Gastrocnemius medialis (tissue), 4 donors: Measurements from ENCODE around the gene GLRA1.

Source experiments
- POLR2A ChIP-seq, 2 donors: fragments of 450-650 bp; IDR thresholded peaks; one replicate each; pipeline ENCODE4 v1.6.1; 2017; ENCODE audit warnings: antibody characterized with exemption in 2 of 2, mild to moderate bottlenecking in 2 of 2, moderate library complexity in 2 of 2
- TF ChIP-seq, protein P1 (sequence below), 5 experiments: fragments of 450-650 bp in 3 of 5; fragments of 200-600 bp in 2 of 5; sonication (generic) in 2 of 5; IDR thresholded peaks in 4 of 5; conservative IDR thresholded peaks in 1 of 5; 1 replicate in 4 of 5; 2 replicates in 1 of 5; pipeline ENCODE4 v1.5.1; 2016 to 2019; ENCODE audit warnings: antibody characterized with exemption in 5 of 5, mild to moderate bottlenecking in 3 of 5, moderate library complexity in 3 of 5

DNA sequence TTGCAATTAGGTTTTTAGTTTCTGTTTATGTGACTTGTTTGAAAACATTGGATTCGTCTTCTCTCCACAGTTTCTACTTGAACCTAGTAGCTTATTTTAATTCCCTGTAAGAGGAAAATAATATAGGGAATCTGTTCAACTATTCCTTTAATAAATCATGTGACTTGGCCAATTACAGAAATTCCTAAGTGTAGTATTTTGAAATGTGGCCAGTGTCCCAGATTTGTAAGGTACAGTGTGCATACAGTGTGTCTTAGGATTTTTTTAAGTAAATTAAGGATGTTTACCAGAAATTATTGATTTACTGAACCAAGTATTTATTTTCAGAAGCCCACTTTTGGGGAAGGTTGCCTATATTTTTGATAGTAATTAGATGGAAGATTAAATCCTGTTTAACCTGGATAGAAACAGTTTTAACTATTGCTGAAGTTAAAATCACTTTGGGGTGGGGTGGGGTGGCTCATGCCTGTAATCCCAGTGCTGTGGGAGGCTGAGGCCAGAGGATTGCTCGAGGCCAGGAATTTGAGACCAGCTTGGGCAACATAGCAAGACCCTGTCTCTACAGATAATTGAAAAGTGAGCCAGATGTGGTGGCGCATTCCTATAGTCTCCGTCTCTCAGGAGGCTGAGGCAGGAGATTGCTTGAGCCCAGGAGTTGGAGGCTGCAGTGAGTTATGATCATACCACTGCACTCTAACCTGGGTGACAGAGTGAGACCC lies 116.0 kb downstream of the GLRA1 start:
- TF ChIP-seq, protein P1, sequence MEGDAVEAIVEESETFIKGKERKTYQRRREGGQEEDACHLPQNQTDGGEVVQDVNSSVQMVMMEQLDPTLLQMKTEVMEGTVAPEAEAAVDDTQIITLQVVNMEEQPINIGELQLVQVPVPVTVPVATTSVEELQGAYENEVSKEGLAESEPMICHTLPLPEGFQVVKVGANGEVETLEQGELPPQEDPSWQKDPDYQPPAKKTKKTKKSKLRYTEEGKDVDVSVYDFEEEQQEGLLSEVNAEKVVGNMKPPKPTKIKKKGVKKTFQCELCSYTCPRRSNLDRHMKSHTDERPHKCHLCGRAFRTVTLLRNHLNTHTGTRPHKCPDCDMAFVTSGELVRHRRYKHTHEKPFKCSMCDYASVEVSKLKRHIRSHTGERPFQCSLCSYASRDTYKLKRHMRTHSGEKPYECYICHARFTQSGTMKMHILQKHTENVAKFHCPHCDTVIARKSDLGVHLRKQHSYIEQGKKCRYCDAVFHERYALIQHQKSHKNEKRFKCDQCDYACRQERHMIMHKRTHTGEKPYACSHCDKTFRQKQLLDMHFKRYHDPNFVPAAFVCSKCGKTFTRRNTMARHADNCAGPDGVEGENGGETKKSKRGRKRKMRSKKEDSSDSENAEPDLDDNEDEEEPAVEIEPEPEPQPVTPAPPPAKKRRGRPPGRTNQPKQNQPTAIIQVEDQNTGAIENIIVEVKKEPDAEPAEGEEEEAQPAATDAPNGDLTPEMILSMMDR (IDR thresholded peaks at IDR 0.05 in 4 of 5, conservative IDR thresholded peaks at IDR 0.05 in 1 of 5) = no peak
- TF ChIP-seq POLR2A (IDR thresholded peaks at IDR 0.05) = no peak
